H1 (cell line): ENCODE measurements around the gene SLC15A1. TPM values are rescaled to one million over a fixed set of nuclear protein-coding genes. Genes with fewer than 3 reads are reported as not detected.

Source experiments
- CTCF ChIA-PET: fragments of 300-600 bp; sonication (Branson Sonifier 250); formaldehyde crosslinking; loops from one replicate; lab custom pipeline; 2021; ENCODE audit not compliant: partially characterized antibody; lab: Charles Lee
- POLR2A ChIA-PET: fragments of 300-600 bp; sonication (Branson Sonifier 250); formaldehyde crosslinking; loops from one replicate; lab custom pipeline; 2021; ENCODE audit warnings: inconsistent platforms; ENCODE audit not compliant: partially characterized antibody; lab: Charles Lee
- DNase-seq, 2 experiments: peaks; one replicate each; pipeline versions ENCODE4 v3.0.0 to v3.0.0-alpha.2; 2010 to 2022; ENCODE audit warnings: low spot score in 2 of 2, low read depth in 1 of 2, mixed read lengths in 1 of 2
- FAIRE-seq: peaks from 2 replicates; lab custom pipeline; 2011; peaks lifted over from hg19 to GRCh38; lab: Jason Lieb, UNC
- H2AFZ ChIP-seq: 2 replicates; pipeline ENCODE4 v1.8.1; 2012; ENCODE audit warnings: low read length, inconsistent platforms
- H2AK5ac ChIP-seq: 2 replicates; pipeline ENCODE4 v1.6.1; 2013; ENCODE audit warnings: low read depth, low read length
- H2BK120ac ChIP-seq: replicated peaks from 2 replicates; pipeline ENCODE3; 2013; ENCODE audit warnings: low read depth, low read length, inconsistent platforms
- H2BK12ac ChIP-seq: 2 replicates; pipeline ENCODE4 v1.6.1; 2013; ENCODE audit warnings: low read depth, low read length
- H2BK15ac ChIP-seq: 2 replicates; pipeline ENCODE4 v1.6.1; 2013; ENCODE audit warnings: low read length
- H2BK20ac ChIP-seq: 2 replicates; pipeline ENCODE4 v1.6.1; 2013; ENCODE audit warnings: low read length
- H2BK5ac ChIP-seq: 2 replicates; pipeline ENCODE4 v1.6.1; 2013; ENCODE audit warnings: low read depth, low read length
- H3K14ac ChIP-seq: 2 replicates; pipeline ENCODE4 v1.6.1; 2013; ENCODE audit warnings: inconsistent platforms; ENCODE audit not compliant: insufficient read length
- H3K18ac ChIP-seq: 2 replicates; pipeline ENCODE4 v1.6.1; 2013; ENCODE audit warnings: low read length; ENCODE audit errors: extremely low read depth
- H3K23ac ChIP-seq: 2 replicates; pipeline ENCODE4 v1.6.1; 2013; ENCODE audit warnings: inconsistent platforms; ENCODE audit not compliant: insufficient read length
- H3K23me2 ChIP-seq: 2 replicates; pipeline ENCODE4 v1.6.1; 2013; ENCODE audit warnings: low read depth, low read length
- H3K27ac ChIP-seq: 2 replicates; pipeline ENCODE4 v1.6.1; 2011; ENCODE audit warnings: low read depth, low read length, inconsistent platforms
- H3K27me3 ChIP-seq, 4 experiments: replicated peaks in 1 of 4; 1 replicate in 1 of 4; 2 replicates in 3 of 4; pipeline versions ENCODE4 v1.6.1 to v1.8.1; 2011 to 2013; ENCODE audit warnings: low read length in 3 of 4, mild to moderate bottlenecking in 3 of 4, inconsistent platforms in 2 of 4, mixed read lengths in 2 of 4, moderate library complexity in 1 of 4; ENCODE audit not compliant: control insufficient read depth in 3 of 4, insufficient read depth in 3 of 4; ENCODE audit errors: extremely low read depth in 1 of 4
- H3K36me3 ChIP-seq, 4 experiments: 2 replicates each; pipeline versions ENCODE4 v1.6.1 to v1.8.1; 2011 to 2013; ENCODE audit warnings: mild to moderate bottlenecking in 4 of 4, low read length in 3 of 4, moderate library complexity in 2 of 4, control low read depth in 1 of 4, inconsistent platforms in 1 of 4; ENCODE audit not compliant: insufficient read depth in 4 of 4, control insufficient read depth in 2 of 4
- H3K4ac ChIP-seq: replicated peaks from 2 replicates; pipeline ENCODE3; 2013; ENCODE audit warnings: low read length, low read depth, mixed read lengths, inconsistent platforms; ENCODE audit not compliant: insufficient read length
- H3K4me1 ChIP-seq, 4 experiments: replicated peaks in 1 of 4; 1 replicate in 1 of 4; 2 replicates in 3 of 4; pipeline versions ENCODE4 v1.6.1 to v1.8.1; 2011 to 2013; ENCODE audit warnings: low read length in 3 of 4, inconsistent platforms in 2 of 4, mixed read lengths in 1 of 4; ENCODE audit not compliant: insufficient read depth in 4 of 4, control insufficient read depth in 3 of 4
- H3K4me2 ChIP-seq, 2 experiments: 2 replicates each; pipeline versions ENCODE4 v1.6.1 to v1.8.1; 2011 to 2013; ENCODE audit warnings: low read depth in 2 of 2, low read length in 2 of 2, control low read depth in 1 of 2, inconsistent platforms in 1 of 2, mild to moderate bottlenecking in 1 of 2; ENCODE audit not compliant: insufficient read depth in 1 of 2
- H3K4me3 ChIP-seq, 4 experiments: fragments of 200-600, 300-600 bp in 1 of 4; sonication (generic), shearing (Covaris generic), sonication (Bioruptor Twin) in 1 of 4; 2 replicates each; pipeline versions ENCODE4 v1.5.1 to v1.8.1; 2011 to 2016; ENCODE audit warnings: low read length in 4 of 4, low read depth in 3 of 4, control low read depth in 2 of 4, inconsistent platforms in 2 of 4, mild to moderate bottlenecking in 2 of 4, mixed read lengths in 1 of 4, moderate library complexity in 1 of 4; ENCODE audit not compliant: insufficient read depth in 2 of 4; ENCODE audit errors: extremely low read depth in 1 of 4
- H3K56ac ChIP-seq: replicated peaks from 2 replicates; pipeline ENCODE3; 2013; ENCODE audit warnings: low read depth, mild to moderate bottlenecking, mixed read lengths, low read length, inconsistent platforms; ENCODE audit not compliant: insufficient read length
- H3K79me1 ChIP-seq: 2 replicates; pipeline ENCODE4 v1.6.1; 2013; ENCODE audit warnings: low read depth, low read length, control low read depth
- H3K79me2 ChIP-seq, 2 experiments: 2 replicates each; pipeline versions ENCODE4 v1.6.1 to v1.8.1; 2012 to 2013; ENCODE audit warnings: low read length in 2 of 2, mild to moderate bottlenecking in 2 of 2, inconsistent platforms in 1 of 2; ENCODE audit not compliant: insufficient read depth in 2 of 2, control insufficient read depth in 1 of 2
- H3K9ac ChIP-seq, 4 experiments: replicated peaks in 1 of 4; 1 replicate in 1 of 4; 2 replicates in 3 of 4; pipeline versions ENCODE4 v1.6.1 to v1.8.1; 2011 to 2013; ENCODE audit warnings: low read depth in 3 of 4, low read length in 3 of 4, control low read depth in 2 of 4, mild to moderate bottlenecking in 2 of 4, moderate library complexity in 2 of 4, inconsistent platforms in 1 of 4; ENCODE audit errors: extremely low read depth in 1 of 4
- H3K9me3 ChIP-seq, 2 experiments: 2 replicates each; pipeline versions ENCODE4 v1.6.1 to v1.8.1; 2012 to 2013; ENCODE audit warnings: mild to moderate bottlenecking in 2 of 2, moderate library complexity in 2 of 2, control low read depth in 1 of 2, inconsistent platforms in 1 of 2, low read depth in 1 of 2, low read length in 1 of 2, mixed read lengths in 1 of 2; ENCODE audit not compliant: insufficient read depth in 2 of 2
- H4K20me1 ChIP-seq, 2 experiments: replicated peaks in 1 of 2; 2 replicates each; pipeline versions ENCODE3 to v1.8.1; 2011 to 2013; ENCODE audit warnings: inconsistent platforms in 2 of 2, low read length in 2 of 2, mild to moderate bottlenecking in 1 of 2; ENCODE audit not compliant: insufficient read depth in 2 of 2, control insufficient read depth in 1 of 2
- H4K5ac ChIP-seq: 2 replicates; pipeline ENCODE4 v1.6.1; 2013; ENCODE audit warnings: low read length, low read depth, mixed read lengths, inconsistent platforms; ENCODE audit not compliant: insufficient read length
- H4K8ac ChIP-seq: 2 replicates; pipeline ENCODE4 v1.8.0; 2013; ENCODE audit warnings: mild to moderate bottlenecking, moderate library complexity, low read length, inconsistent platforms; ENCODE audit not compliant: insufficient read depth; ENCODE audit errors: extremely low read depth
- H4K91ac ChIP-seq: replicated peaks from 2 replicates; pipeline ENCODE3; 2013; ENCODE audit warnings: low read length, mixed read lengths, inconsistent platforms; ENCODE audit not compliant: insufficient read length
- ATF2 ChIP-seq: IDR thresholded peaks from 2 replicates; pipeline ENCODE4 v1.6.1; 2012; ENCODE audit warnings: low read length, inconsistent platforms
- CBX8 ChIP-seq: fragments of 300-800, 300-1000 bp; sonication (generic); IDR thresholded peaks from 2 replicates; pipeline ENCODE4 v1.7.1; 2016; ENCODE audit warnings: low read depth, low read length, borderline replicate concordance
- JUND ChIP-seq: IDR thresholded peaks from 2 replicates; pipeline ENCODE4 v1.6.1; 2011; ENCODE audit warnings: mild to moderate bottlenecking, improper control_type of control experiment, low read length
- KDM1A ChIP-seq: fragments of 200-600, 300-600 bp; sonication (generic); IDR thresholded peaks from 2 replicates; pipeline ENCODE4 v1.7.1; 2016; ENCODE audit warnings: mild to moderate bottlenecking, low read length, borderline replicate concordance
- MAFK ChIP-seq: IDR thresholded peaks from 2 replicates; pipeline ENCODE4 v1.6.1; 2012; ENCODE audit warnings: low read depth, mild to moderate bottlenecking, improper control_type of control experiment, low read length
- WGBS, 2 experiments: shearing (Covaris generic) in 1 of 2; methylation state at CpG; one replicate each; pipeline versions ENCODE4 v1.1.6 to v1.1.7; 2013 to 2015; ENCODE audit warnings: low lambda C conversion rate in 2 of 2, mixed read lengths in 2 of 2, inconsistent platforms in 1 of 2, low coverage in 1 of 2, missing lambda C conversion rate in 1 of 2; ENCODE audit not compliant: insufficient replicate concordance in 2 of 2, insufficient coverage in 1 of 2, insufficient read length in 1 of 2; ENCODE audit errors: extremely low coverage in 1 of 2, missing lambda C conversion rate in 1 of 2; 5-methylcytosine and 5-hydroxymethylcytosine counted together
- polyA plus RNA-seq, 7 experiments: library from polyadenylated mRNA; depleted of rRNA in 3 of 7; stranded (reverse) in 5 of 7; unstranded in 2 of 7; fragments of >200 nt in 5 of 7; fragments of 200-250 nt in 2 of 7; gene quantifications; 1 replicate in 5 of 7; 2 replicates in 1 of 7; 4 replicates in 1 of 7; pipeline versions ENCODE4 v1.2.1 to v1.2.3, GENCODE V29; 2011 to 2013; ENCODE audit warnings: missing spikeins in 2 of 7, mixed read lengths in 2 of 7
- total RNA-seq: library from RNA; stranded (reverse); fragmentation: NEBNext Ultra II Directional; extraction: Animal tissue kit (Norgen Biotek cat#: 25700); gene quantifications from 2 replicates; pipeline ENCODE4 v1.2.1, GENCODE V29; 2021

The SLC15A1 gene
- total and polyA plus RNA-seq, 2 of the 8 experiments (the other 6 are each of a cell fraction or from before 2014, with no cell fraction given), result 1.3 to 2.4 TPM

GRCh38 chr13:98787996-98788395, 35.5 kb upstream of the SLC15A1 start:
- H3K9me3 ChIP-seq, result no peaks in the 10 kb centered on the region
- H4K20me1 ChIP-seq, result no peaks in the 10 kb centered on the region
- H3K14ac ChIP-seq, result no peak overlapping the region
- H3K9ac ChIP-seq, result no peak overlapping the region
- no peak overlapping the region for H2AK5ac ChIP-seq
- no peaks in the 10 kb centered on the region; a peak in 2 of 8 replicates for H3K36me3 ChIP-seq
- no peak overlapping the region for H2AFZ ChIP-seq
- no peak overlapping the region for H2BK12ac ChIP-seq
- no peak overlapping the region for H4K5ac ChIP-seq
- H2BK5ac ChIP-seq, result no peak overlapping the region
- no peak overlapping the region for H4K91ac ChIP-seq
- no peak for FAIRE-seq
- H3K4me3 ChIP-seq, result no peak overlapping the region
- H4K8ac ChIP-seq, result no peak overlapping the region
- no peaks in the 10 kb centered on the region for H3K79me2 ChIP-seq
- no peaks in the 10 kb centered on the region for H3K27me3 ChIP-seq
- H2BK15ac ChIP-seq, result no peak overlapping the region
- POLR2A ChIA-PET, result no interaction called here
- H3K23me2 ChIP-seq, result no peaks in the 10 kb centered on the region
- H3K79me1 ChIP-seq, result no peaks in the 10 kb centered on the region
- no peak overlapping the region for H3K27ac ChIP-seq
- H3K56ac ChIP-seq, result no peak overlapping the region
- H2BK20ac ChIP-seq, result no peak overlapping the region
- H3K4me1 ChIP-seq, result no peaks in the 10 kb centered on the region
- no peak overlapping the region for H3K18ac ChIP-seq
- no peak overlapping the region for H3K4me2 ChIP-seq
- TF ChIP-seq JUND (no peak), CBX8 (no peak), ATF2 (no peak), KDM1A (no peak), MAFK (no peak)
- no peak overlapping the region for H2BK120ac ChIP-seq
- no peak overlapping the region for H3K4ac ChIP-seq
- DNase-seq, result no peak
- CTCF ChIA-PET, result no interaction called here
- H3K23ac ChIP-seq, result no peak overlapping the region
- 94% methylated on average over 7 of the region's 9 CpGs; no CpG with 5 or more reads in 1 of the 2 experiments for WGBS, 2 experiments
